Endothelial cell (in vitro differentiated cells): Measurements from ENCODE around the gene ATP13A1. TPM values are rescaled to one million over a fixed set of nuclear protein-coding genes. Genes with fewer than 3 reads are reported as not detected.
A peak's percentile ranks its signal among the peaks of the same experiment; 100 is the strongest.
"Not testable (repeated sequence)": the region's sequence is repeated elsewhere in the genome, so short reads cannot be mapped to it uniquely, and the experiment has no call there.

ENCODE experiments used
- DNase-seq: peaks from one replicate; pipeline ENCODE4 v3.0.0; 2021; ENCODE audit warnings: low spot score
- H3K27ac Mint-ChIP-seq: one replicate; pipeline ENCODE4 v1.8.0; 2021; ENCODE audit warnings: mixed read lengths, inconsistent platforms; ENCODE audit not compliant: unreplicated experiment
- H3K27me3 Mint-ChIP-seq: one replicate; pipeline ENCODE4 v1.8.0; 2021; ENCODE audit warnings: mild to moderate bottlenecking, moderate library complexity, mixed read lengths, inconsistent platforms; ENCODE audit not compliant: unreplicated experiment
- H3K36me3 Mint-ChIP-seq: one replicate; pipeline ENCODE4 v1.8.0; 2021; ENCODE audit warnings: mild to moderate bottlenecking, low read depth, mixed read lengths, inconsistent platforms; ENCODE audit not compliant: unreplicated experiment
- H3K4me1 Mint-ChIP-seq: one replicate; pipeline ENCODE4 v1.8.0; 2021; ENCODE audit warnings: mild to moderate bottlenecking, mixed read lengths, inconsistent platforms; ENCODE audit not compliant: unreplicated experiment
- H3K4me3 Mint-ChIP-seq: one replicate; pipeline ENCODE4 v1.8.0; 2021; ENCODE audit warnings: mild to moderate bottlenecking, mixed read lengths, inconsistent platforms; ENCODE audit not compliant: unreplicated experiment
- H3K9me3 Mint-ChIP-seq: one replicate; pipeline ENCODE4 v1.8.0; 2021; ENCODE audit warnings: mixed read lengths, inconsistent platforms; ENCODE audit not compliant: unreplicated experiment
- CTCF ChIP-seq: fragments of 200-600 bp; sonication (generic); IDR thresholded peaks from one replicate; pipeline ENCODE4 v1.5.0; 2021; ENCODE audit warnings: antibody characterized with exemption; ENCODE audit not compliant: unreplicated experiment
- total RNA-seq: library from RNA; stranded (reverse); fragmentation: NEBNext Ultra II Directional; extraction: Animal tissue kit (Norgen Biotek cat#: 25700); gene quantifications from one replicate; pipeline ENCODE4 v1.2.1, GENCODE V29; 2021; ENCODE audit not compliant: unreplicated experiment

Gene ATP13A1
- total RNA-seq, 1 donor from 2014 or later: 56.7 TPM

- H3K36me3 Mint-ChIP-seq: peaks cover 60% of the 10 kb centered on the region
Observed at GRCh38 chr19:19704836-19705235, 41.4 kb upstream of the ATP13A1 start.

GRCh38 chr19:19700493-19700892 lies 37.0 kb upstream of the ATP13A1 start:
- not testable (repeated sequence) for H3K27ac Mint-ChIP-seq, H3K27me3 Mint-ChIP-seq
- peaks cover 25% of the 10 kb centered on the region for H3K36me3 Mint-ChIP-seq

More at GRCh38 chr19:19704836-19705235, 41.4 kb upstream of the ATP13A1 start:
- Mint-ChIP-seq H3K4me3 (peak overlapping the region; percentile 34), H3K27ac (no peak overlapping the region), H3K27me3 (peaks cover 7% of the 10 kb centered on the region), H3K4me1 (no peaks in the 10 kb centered on the region), H3K9me3 (peaks cover 34% of the 10 kb centered on the region)
- no peak for TF ChIP-seq CTCF
- DNase-seq: no peak

GRCh38 chr19:19697589-19697988 lies 34.1 kb upstream of the ATP13A1 start:
- no peak for DNase-seq

More at GRCh38 chr19:19700493-19700892, 37.0 kb upstream of the ATP13A1 start:
- H3K4me3 Mint-ChIP-seq, H3K4me1 Mint-ChIP-seq, DNase-seq: not testable (repeated sequence)
- peaks cover 10% of the 10 kb centered on the region for H3K9me3 Mint-ChIP-seq

GRCh38 chr19:19696386-19696785 lies 32.9 kb upstream of the ATP13A1 start:
- Mint-ChIP-seq H3K4me1 (no peaks in the 10 kb centered on the region), H3K27ac (no peak overlapping the region), H3K36me3 (peaks cover 8% of the 10 kb centered on the region), H3K4me3 (no peak overlapping the region), H3K9me3 (no peaks in the 10 kb centered on the region), H3K27me3 (no peaks in the 10 kb centered on the region)
- no peak for DNase-seq
- no peak for TF ChIP-seq CTCF

More at GRCh38 chr19:19697589-19697988, 34.1 kb upstream of the ATP13A1 start:
- Mint-ChIP-seq H3K4me1 (no peaks in the 10 kb centered on the region), H3K4me3 (no peak overlapping the region), H3K27me3 (no peaks in the 10 kb centered on the region), H3K36me3 (peaks cover 8% of the 10 kb centered on the region), H3K9me3 (no peaks in the 10 kb centered on the region), H3K27ac (no peak overlapping the region)
- TF ChIP-seq CTCF: no peak

GRCh38 chr19:19691683-19692082 lies 28.2 kb upstream of the ATP13A1 start:
- TF ChIP-seq CTCF: no peak
- Mint-ChIP-seq H3K4me1 (no peaks in the 10 kb centered on the region), H3K4me3 (no peak overlapping the region), H3K36me3 (no peaks in the 10 kb centered on the region), H3K9me3 (no peaks in the 10 kb centered on the region), H3K27me3 (no peaks in the 10 kb centered on the region), H3K27ac (no peak overlapping the region)
- DNase-seq: no peak

GRCh38 chr19:19689023-19689422 lies 25.5 kb upstream of the ATP13A1 start:
- DNase-seq, H3K4me1 Mint-ChIP-seq, H3K4me3 Mint-ChIP-seq, H3K9me3 Mint-ChIP-seq, H3K27ac Mint-ChIP-seq, H3K27me3 Mint-ChIP-seq: not testable (repeated sequence)
- peaks cover 10% of the 10 kb centered on the region for H3K36me3 Mint-ChIP-seq
